GM20000 (cell line): ENCODE measurements around the gene FAT2.

Source experiments
- DNase-seq: peaks from one replicate; pipeline ENCODE4 v3.0.0; 2012; ENCODE audit warnings: low spot score
- CTCF ChIP-seq: IDR thresholded peaks from 2 replicates; pipeline ENCODE4 v1.5.1; 2012; ENCODE audit warnings: mild to moderate bottlenecking, control low read depth; ENCODE audit errors: extremely low read depth, missing control alignments

The FAT2 gene

GRCh38 chr5:151612689-151613427 lies 21.7 kb upstream of the FAT2 start:
- TF ChIP-seq CTCF, result no peak
- DNase-seq, result peak; percentile 61

- no peak for DNase-seq
- no peak for TF ChIP-seq CTCF
Observed at GRCh38 chr5:151611127-151611775, 20.1 kb upstream of the FAT2 start.

- TF ChIP-seq CTCF, result no peak
- no peak for DNase-seq
Observed at GRCh38 chr5:151608522-151608921, 17.4 kb upstream of the FAT2 start.

- no peak for TF ChIP-seq CTCF
- no peak for DNase-seq
Observed at GRCh38 chr5:151607304-151607703, 16.2 kb upstream of the FAT2 start.

GRCh38 chr5:151605559-151605958 lies 14.4 kb upstream of the FAT2 start:
- DNase-seq, result no peak
- TF ChIP-seq CTCF, result no peak

- TF ChIP-seq CTCF, result no peak
- DNase-seq, result no peak
Observed at GRCh38 chr5:151602806-151603205, 11.7 kb upstream of the FAT2 start.

- DNase-seq, result no peak
- no peak for TF ChIP-seq CTCF
Observed at GRCh38 chr5:151601391-151601790, 10.3 kb upstream of the FAT2 start.
